ENCODE measurements around the gene FAM53A. TPM values are rescaled to one million over a fixed set of nuclear protein-coding genes. Genes with fewer than 3 reads are reported as not detected.
A peak's percentile ranks its signal among the peaks of the same experiment; 100 is the strongest.

The FAM53A gene
- total and polyA plus RNA-seq, 2 experiments from 2014 or later = 4.7 to 6.8 TPM

- no peak for TF ChIP-seq EZH2 (IDR thresholded peaks at IDR 0.05; ENCODE audit: borderline replicate concordance)
- TF ChIP-seq EZH2phosphoT487 (IDR thresholded peaks at IDR 0.05; ENCODE audit: low read depth, severe bottlenecking, unreplicated experiment) = no peak
- TF ChIP-seq CTCF (IDR thresholded peaks at IDR 0.05; ENCODE audit: poor library complexity) = no peak
- Histone ChIP-seq H3K4me2 (peak overlapping the region; percentile 95), H3K4me1 (ENCODE audit: insufficient read depth) (peaks cover 32% of the 10 kb centered on the region), H3K9me3 (ENCODE audit: low read depth) (no peaks in the 10 kb centered on the region), H3K27me3 (no peaks in the 10 kb centered on the region), H3K36me3 (replicated peaks; ENCODE audit: insufficient read depth, low read depth) (no peaks in the 10 kb centered on the region), H3K9me2 (replicated peaks; ENCODE audit: insufficient read depth) (no peaks in the 10 kb centered on the region), H4K20me1 (ENCODE audit: insufficient read depth, poor library complexity, severe bottlenecking) (peaks cover 26% of the 10 kb centered on the region), H3K27ac (peak overlapping the region; percentile 100), H3K4me3 (peak overlapping the region; percentile 79), H3K79me2 (peaks cover 68% of the 10 kb centered on the region), H2AFZ (peak overlapping the region; percentile 67)
- 16% methylated on average over 22 of the region's 22 CpGs for WGBS (ENCODE audit: low lambda C conversion rate, missing lambda C conversion rate)
- DNase-seq (ENCODE audit: low spot score) = no peak
These were observed 27.0 kb upstream of the FAM53A start for GRCh38 chr4:1711055-1711570.

GRCh38 chr4:1708581-1708980, 24.5 kb upstream of the FAM53A start:
- H4K20me1 ChIP-seq (ENCODE audit: insufficient read depth, poor library complexity, severe bottlenecking) = peaks cover 38% of the 10 kb centered on the region
- no peaks in the 10 kb centered on the region for H3K9me2 ChIP-seq (replicated peaks; ENCODE audit: insufficient read depth)
- no peak overlapping the region for H2AFZ ChIP-seq
- H3K4me1 ChIP-seq (ENCODE audit: insufficient read depth) = peaks cover 32% of the 10 kb centered on the region
- WGBS (ENCODE audit: low lambda C conversion rate, missing lambda C conversion rate) = 7% methylated on average over 1 of the region's 1 CpG
- no peaks in the 10 kb centered on the region for H3K27me3 ChIP-seq
- H3K36me3 ChIP-seq (replicated peaks; ENCODE audit: insufficient read depth, low read depth) = no peaks in the 10 kb centered on the region
- peaks cover 82% of the 10 kb centered on the region for H3K79me2 ChIP-seq
- peak overlapping the region; percentile 54 for H3K27ac ChIP-seq
- H3K4me3 ChIP-seq = no peak overlapping the region
- H3K4me2 ChIP-seq = peak overlapping the region; percentile 95
- no peaks in the 10 kb centered on the region for H3K9me3 ChIP-seq (ENCODE audit: low read depth)
- DNase-seq (ENCODE audit: low spot score) = no peak
- TF ChIP-seq EZH2phosphoT487 (IDR thresholded peaks at IDR 0.05; ENCODE audit: low read depth, severe bottlenecking, unreplicated experiment) = no peak
- no peak for TF ChIP-seq CTCF (IDR thresholded peaks at IDR 0.05; ENCODE audit: poor library complexity)
- TF ChIP-seq EZH2 (IDR thresholded peaks at IDR 0.05; ENCODE audit: borderline replicate concordance) = no peak

GRCh38 chr4:1706358-1706757, 22.2 kb upstream of the FAM53A start:
- Histone ChIP-seq H3K36me3 (replicated peaks; ENCODE audit: insufficient read depth, low read depth) (no peaks in the 10 kb centered on the region), H3K4me1 (ENCODE audit: insufficient read depth) (peaks cover 32% of the 10 kb centered on the region), H3K27ac (no peak overlapping the region), H3K9me2 (replicated peaks; ENCODE audit: insufficient read depth) (no peaks in the 10 kb centered on the region), H3K9me3 (ENCODE audit: low read depth) (no peaks in the 10 kb centered on the region), H4K20me1 (ENCODE audit: insufficient read depth, poor library complexity, severe bottlenecking) (peaks cover 50% of the 10 kb centered on the region), H3K4me2 (no peak overlapping the region), H3K79me2 (peaks cover 94% of the 10 kb centered on the region), H3K4me3 (no peak overlapping the region), H3K27me3 (no peaks in the 10 kb centered on the region), H2AFZ (no peak overlapping the region)
- 91% methylated on average over 6 of the region's 6 CpGs for WGBS (ENCODE audit: low lambda C conversion rate, missing lambda C conversion rate)
- TF ChIP-seq EZH2 (IDR thresholded peaks at IDR 0.05; ENCODE audit: borderline replicate concordance) (no peak), EZH2phosphoT487 (IDR thresholded peaks at IDR 0.05; ENCODE audit: low read depth, severe bottlenecking, unreplicated experiment) (no peak), CTCF (IDR thresholded peaks at IDR 0.05; ENCODE audit: poor library complexity) (no peak)
- DNase-seq (ENCODE audit: low spot score) = no peak
